K562 (cell line): ENCODE data around the gene OBSL1. TPM values are rescaled to one million over a fixed set of nuclear protein-coding genes. Genes with fewer than 3 reads are reported as not detected.

Experiments
- ADNP ChIP-seq: fragments of 200-800 bp; sonication (Bioruptor generic); IDR thresholded peaks from 2 replicates; pipeline ENCODE4 v1.6.1; 2016; ENCODE audit warnings: missing genetic modification characterization, missing compliant biosample characterization
- CC2D1A ChIP-seq: fragments of 450-650 bp; IDR thresholded peaks from 2 replicates; pipeline ENCODE4 v1.6.1; 2017; ENCODE audit warnings: mild to moderate bottlenecking
- ESRRA ChIP-seq: fragments of 450-650 bp; IDR thresholded peaks from 2 replicates; pipeline ENCODE4 v1.6.1; 2014; ENCODE audit warnings: low read depth, mild to moderate bottlenecking, moderate library complexity, borderline replicate concordance
- FOXM1 ChIP-seq, 2 experiments: fragments of 450-650 bp in 1 of 2; sonication (generic) in 1 of 2; formaldehyde crosslinking in 1 of 2; IDR thresholded peaks; 2 replicates each; pipeline versions ENCODE4 v1.6.1 to v1.9.0; 2017 to 2022; ENCODE audit warnings: low read depth in 2 of 2, mild to moderate bottlenecking in 2 of 2, missing genetic modification reagents in 1 of 2, moderate library complexity in 1 of 2
- KAT2B ChIP-seq: IDR thresholded peaks from one replicate; pipeline ENCODE4 v1.6.1; 2012; ENCODE audit warnings: low read depth, mild to moderate bottlenecking, control low read depth, inconsistent platforms, low read length, moderate library complexity
- MAFK ChIP-seq: IDR thresholded peaks from 2 replicates; pipeline ENCODE4 v1.6.1; 2011; ENCODE audit warnings: low read length, improper control_type of control experiment
- NCOR1 ChIP-seq: fragments of 450-650 bp; IDR thresholded peaks from 2 replicates; pipeline ENCODE4 v1.6.1; 2016; ENCODE audit warnings: mild to moderate bottlenecking, moderate library complexity
- NFYB ChIP-seq: IDR thresholded peaks from 2 replicates; pipeline ENCODE4 v1.6.1; 2011; ENCODE audit warnings: mild to moderate bottlenecking, moderate library complexity; ENCODE audit not compliant: insufficient read length; ENCODE audit errors: extremely low read depth
- NRF1 ChIP-seq, 2 experiments: fragments of 450-650 bp; IDR thresholded peaks in 1 of 2; conservative IDR thresholded peaks in 1 of 2; 2 replicates each; pipeline ENCODE4 v1.6.1; 2014; ENCODE audit warnings: mild to moderate bottlenecking in 2 of 2
- PHB2 ChIP-seq: fragments of 450-650 bp; IDR thresholded peaks from 2 replicates; pipeline ENCODE4 v1.6.1; 2017; ENCODE audit warnings: low read depth
- STAG1 ChIP-seq: sonication (generic); formaldehyde crosslinking; IDR thresholded peaks from 2 replicates; pipeline ENCODE4 v1.5.0; 2020; ENCODE audit warnings: missing genetic modification reagents, borderline replicate concordance
- ZNF217 ChIP-seq: sonication (generic); formaldehyde crosslinking; IDR thresholded peaks from 2 replicates; pipeline ENCODE4 v1.8.0; 2022; ENCODE audit warnings: mild to moderate bottlenecking, missing genetic modification reagents
- polyA plus RNA-seq, 8 experiments: library from polyadenylated mRNA; depleted of rRNA in 4 of 8; stranded (reverse) in 5 of 8; unstranded in 3 of 8; fragments of >200 nt; fragmentation: Nextera tagmentation in 2 of 8; fragmentation: Illumina TruSeq in 1 of 8; extraction: Ambion mirVana in 2 of 8; extraction: Trizol in 1 of 8; gene quantifications; 2 replicates each; pipeline versions ENCODE4 v1.2.1 to v1.2.3, GENCODE V29; 2011 to 2014; ENCODE audit warnings: inconsistent platforms in 1 of 8, missing spikeins in 1 of 8
- total RNA-seq, 7 experiments: library from RNA; depleted of rRNA in 6 of 7; stranded (reverse); fragments of >200 nt in 6 of 7; fragmentation: Illumina TruSeq in 2 of 7; extraction: Trizol in 2 of 7; gene quantifications; 2 replicates each; pipeline versions ENCODE4 v1.2.1 to v1.2.3, GENCODE V29; 2011 to 2021; ENCODE audit warnings: low replicate concordance in 1 of 7
- TF ChIP-seq, protein P1 (sequence below), 2 experiments: fragments of 450-650 bp; formaldehyde crosslinking in 1 of 2; IDR thresholded peaks; 2 replicates each; pipeline versions ENCODE4 v1.4.0 to v1.6.1; 2014 to 2020; ENCODE audit warnings: mild to moderate bottlenecking in 2 of 2, borderline replicate concordance in 1 of 2, low read depth in 1 of 2
- TF ChIP-seq, protein P2 (sequence below): sonication (generic); formaldehyde crosslinking; IDR thresholded peaks from 2 replicates; pipeline ENCODE4 v1.8.0; 2022; ENCODE audit warnings: missing genetic modification reagents, mild to moderate bottlenecking, moderate library complexity, borderline replicate concordance
- TF ChIP-seq, protein P3 (sequence below), 3 experiments: IDR thresholded peaks in 2 of 3; conservative IDR thresholded peaks in 1 of 3; 2 replicates each; pipeline ENCODE4 v1.5.1; 2011 to 2012; ENCODE audit warnings: low read length in 3 of 3, mild to moderate bottlenecking in 3 of 3, control low read depth in 2 of 3, improper control_type of control experiment in 1 of 3, inconsistent platforms in 1 of 3, low read depth in 1 of 3, mixed read lengths in 1 of 3, moderate library complexity in 1 of 3; ENCODE audit not compliant: insufficient read depth in 2 of 3

Gene OBSL1
- total and polyA plus RNA-seq, 9 of the 15 experiments (the other 6 are each of a cell fraction or from before 2014, with no cell fraction given) = 1.2 to 26.6 (median 8.6) TPM

DNA sequence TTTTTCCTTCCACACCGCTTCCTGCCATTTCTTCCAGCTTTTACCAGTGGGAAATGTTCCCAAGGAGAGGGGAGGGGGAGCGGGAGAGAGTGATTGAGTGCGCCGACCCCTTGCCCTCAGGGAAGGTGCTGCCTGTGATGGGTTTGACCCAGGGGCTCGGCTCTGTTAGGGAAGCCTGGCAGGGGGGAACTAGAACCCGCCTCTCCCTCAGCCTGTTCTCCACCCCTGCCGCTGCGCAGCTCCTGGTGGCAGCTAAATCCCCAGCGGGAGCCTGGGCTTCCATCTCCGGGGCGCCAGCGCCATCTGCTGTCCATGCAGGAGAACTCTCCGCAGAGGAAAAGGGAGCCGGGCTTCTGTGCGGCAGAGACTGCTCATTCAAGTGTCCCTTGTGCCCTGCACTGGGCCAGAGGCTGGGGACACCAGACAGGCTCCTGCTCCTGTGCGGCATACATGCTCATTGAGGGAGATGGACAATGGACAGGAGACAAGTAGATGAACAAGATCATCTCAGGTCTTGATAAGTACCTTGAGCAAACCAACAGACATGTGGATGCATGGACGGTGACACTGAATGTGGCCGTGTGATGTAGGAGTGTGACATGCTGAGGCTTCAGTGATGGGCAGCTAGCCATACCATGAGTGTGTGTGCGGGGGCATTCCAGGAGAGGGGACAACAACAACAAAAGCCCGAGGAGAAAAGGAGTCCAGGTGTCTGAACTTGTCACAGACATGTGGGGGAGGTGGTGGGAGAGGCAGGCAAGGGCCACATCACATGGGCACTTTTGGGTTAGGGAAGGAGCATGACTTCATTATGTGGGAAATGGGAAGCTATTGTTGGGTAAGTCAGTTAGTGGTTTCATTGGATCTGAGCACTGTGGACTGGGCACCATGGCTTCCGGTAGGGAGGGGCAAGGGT lies 41.0 kb downstream of the OBSL1 start (continued):
- TF ChIP-seq, protein P1, sequence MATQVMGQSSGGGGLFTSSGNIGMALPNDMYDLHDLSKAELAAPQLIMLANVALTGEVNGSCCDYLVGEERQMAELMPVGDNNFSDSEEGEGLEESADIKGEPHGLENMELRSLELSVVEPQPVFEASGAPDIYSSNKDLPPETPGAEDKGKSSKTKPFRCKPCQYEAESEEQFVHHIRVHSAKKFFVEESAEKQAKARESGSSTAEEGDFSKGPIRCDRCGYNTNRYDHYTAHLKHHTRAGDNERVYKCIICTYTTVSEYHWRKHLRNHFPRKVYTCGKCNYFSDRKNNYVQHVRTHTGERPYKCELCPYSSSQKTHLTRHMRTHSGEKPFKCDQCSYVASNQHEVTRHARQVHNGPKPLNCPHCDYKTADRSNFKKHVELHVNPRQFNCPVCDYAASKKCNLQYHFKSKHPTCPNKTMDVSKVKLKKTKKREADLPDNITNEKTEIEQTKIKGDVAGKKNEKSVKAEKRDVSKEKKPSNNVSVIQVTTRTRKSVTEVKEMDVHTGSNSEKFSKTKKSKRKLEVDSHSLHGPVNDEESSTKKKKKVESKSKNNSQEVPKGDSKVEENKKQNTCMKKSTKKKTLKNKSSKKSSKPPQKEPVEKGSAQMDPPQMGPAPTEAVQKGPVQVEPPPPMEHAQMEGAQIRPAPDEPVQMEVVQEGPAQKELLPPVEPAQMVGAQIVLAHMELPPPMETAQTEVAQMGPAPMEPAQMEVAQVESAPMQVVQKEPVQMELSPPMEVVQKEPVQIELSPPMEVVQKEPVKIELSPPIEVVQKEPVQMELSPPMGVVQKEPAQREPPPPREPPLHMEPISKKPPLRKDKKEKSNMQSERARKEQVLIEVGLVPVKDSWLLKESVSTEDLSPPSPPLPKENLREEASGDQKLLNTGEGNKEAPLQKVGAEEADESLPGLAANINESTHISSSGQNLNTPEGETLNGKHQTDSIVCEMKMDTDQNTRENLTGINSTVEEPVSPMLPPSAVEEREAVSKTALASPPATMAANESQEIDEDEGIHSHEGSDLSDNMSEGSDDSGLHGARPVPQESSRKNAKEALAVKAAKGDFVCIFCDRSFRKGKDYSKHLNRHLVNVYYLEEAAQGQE (IDR thresholded peaks at IDR 0.05; ENCODE audit: borderline replicate concordance) = peak; percentile 95
- TF ChIP-seq, protein P1 (CRISPR knock-in tag; IDR thresholded peaks at IDR 0.05; ENCODE audit: low read depth) = peak; percentile 47; the same call in 1 of the 2 replicates
- TF ChIP-seq NFYB (no peak), NCOR1 (no peak), ZNF217 (CRISPR knock-in tag) (no peak), PHB2 (no peak), STAG1 (peak; percentile 90; the same call in 1 of the 2 replicates), FOXM1 (IDR thresholded peaks at IDR 0.05; ENCODE audit: low read depth) (no peak), FOXM1 (CRISPR knock-in tag; IDR thresholded peaks at IDR 0.05; ENCODE audit: low read depth) (no peak), NRF1 (conservative IDR thresholded peaks at IDR 0.05 in 1 of 2, IDR thresholded peaks at IDR 0.05 in 1 of 2) (peak; percentile 80 to 83), KAT2B (no peak), ESRRA (peak; percentile 16; the same call in 1 of the 2 replicates), CC2D1A (peak; percentile 87), MAFK (no peak), ADNP (tag) (no peak)
- TF ChIP-seq, protein P2, sequence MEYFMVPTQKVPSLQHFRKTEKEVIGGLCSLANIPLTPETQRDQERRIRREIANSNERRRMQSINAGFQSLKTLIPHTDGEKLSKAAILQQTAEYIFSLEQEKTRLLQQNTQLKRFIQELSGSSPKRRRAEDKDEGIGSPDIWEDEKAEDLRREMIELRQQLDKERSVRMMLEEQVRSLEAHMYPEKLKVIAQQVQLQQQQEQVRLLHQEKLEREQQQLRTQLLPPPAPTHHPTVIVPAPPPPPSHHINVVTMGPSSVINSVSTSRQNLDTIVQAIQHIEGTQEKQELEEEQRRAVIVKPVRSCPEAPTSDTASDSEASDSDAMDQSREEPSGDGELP (CRISPR knock-in tag) = peak; percentile 76; the same call in 1 of the 2 replicates
- TF ChIP-seq, protein P3, sequence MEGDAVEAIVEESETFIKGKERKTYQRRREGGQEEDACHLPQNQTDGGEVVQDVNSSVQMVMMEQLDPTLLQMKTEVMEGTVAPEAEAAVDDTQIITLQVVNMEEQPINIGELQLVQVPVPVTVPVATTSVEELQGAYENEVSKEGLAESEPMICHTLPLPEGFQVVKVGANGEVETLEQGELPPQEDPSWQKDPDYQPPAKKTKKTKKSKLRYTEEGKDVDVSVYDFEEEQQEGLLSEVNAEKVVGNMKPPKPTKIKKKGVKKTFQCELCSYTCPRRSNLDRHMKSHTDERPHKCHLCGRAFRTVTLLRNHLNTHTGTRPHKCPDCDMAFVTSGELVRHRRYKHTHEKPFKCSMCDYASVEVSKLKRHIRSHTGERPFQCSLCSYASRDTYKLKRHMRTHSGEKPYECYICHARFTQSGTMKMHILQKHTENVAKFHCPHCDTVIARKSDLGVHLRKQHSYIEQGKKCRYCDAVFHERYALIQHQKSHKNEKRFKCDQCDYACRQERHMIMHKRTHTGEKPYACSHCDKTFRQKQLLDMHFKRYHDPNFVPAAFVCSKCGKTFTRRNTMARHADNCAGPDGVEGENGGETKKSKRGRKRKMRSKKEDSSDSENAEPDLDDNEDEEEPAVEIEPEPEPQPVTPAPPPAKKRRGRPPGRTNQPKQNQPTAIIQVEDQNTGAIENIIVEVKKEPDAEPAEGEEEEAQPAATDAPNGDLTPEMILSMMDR (IDR thresholded peaks at IDR 0.05 in 2 of 3, conservative IDR thresholded peaks at IDR 0.05 in 1 of 3; ENCODE audit: insufficient read depth in 2 of 3, low read depth in 1 of 3, low read length in 3 of 3) = peak; percentile 91 to 98 (median 97)
